Embryonic facial prominence (tissue), 1 donor: ENCODE measurements around the gene MRPL55.

Experiments
- DNase-seq: peaks from one replicate; pipeline ENCODE4 v3.0.0-alpha.2; 2016; ENCODE audit errors: extremely low spot score

Gene MRPL55

GRCh38 chr1:228101614-228101993 lies 7.5 kb downstream of the MRPL55 start:
- no peak for DNase-seq

DNA sequence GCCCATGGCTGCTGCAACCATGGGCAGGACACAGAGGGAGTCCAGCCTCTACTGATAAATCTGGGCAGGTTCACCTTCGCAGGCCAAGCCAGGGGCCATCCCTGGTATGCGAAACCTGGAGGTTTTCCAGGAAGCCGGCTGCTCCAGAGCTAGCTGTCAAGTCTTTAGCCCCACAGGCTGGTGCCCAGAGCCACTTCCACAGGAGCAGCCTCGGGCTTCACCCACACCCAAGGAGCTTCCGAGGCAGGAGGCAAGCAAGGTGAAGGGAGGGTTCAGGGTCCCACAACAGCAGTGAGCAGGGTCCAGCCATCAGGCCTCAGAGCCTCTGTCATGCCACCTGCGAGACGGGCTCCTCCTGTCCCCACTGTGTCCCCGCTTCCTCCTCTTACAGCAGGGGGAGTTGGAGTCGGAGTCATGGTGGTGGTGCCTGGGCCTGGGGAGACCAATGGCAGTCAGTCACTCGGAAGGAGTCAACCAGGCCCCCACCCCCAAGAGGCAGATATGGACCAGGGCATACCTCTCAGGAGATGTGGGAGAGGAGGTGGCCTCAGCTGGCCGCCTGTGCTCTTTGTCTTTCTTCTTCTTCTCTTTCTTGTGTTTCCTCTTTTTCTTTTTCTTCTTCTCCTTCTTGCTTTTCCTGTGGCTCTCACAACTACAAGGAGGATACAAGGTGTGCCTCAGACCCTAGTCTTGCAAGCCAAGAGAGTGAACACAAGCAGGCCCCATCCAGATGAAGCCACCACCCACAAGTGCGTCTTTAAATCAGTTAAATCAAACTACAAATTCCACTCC lies 8.1 kb downstream of the MRPL55 start:
- no peak for DNase-seq

DNA sequence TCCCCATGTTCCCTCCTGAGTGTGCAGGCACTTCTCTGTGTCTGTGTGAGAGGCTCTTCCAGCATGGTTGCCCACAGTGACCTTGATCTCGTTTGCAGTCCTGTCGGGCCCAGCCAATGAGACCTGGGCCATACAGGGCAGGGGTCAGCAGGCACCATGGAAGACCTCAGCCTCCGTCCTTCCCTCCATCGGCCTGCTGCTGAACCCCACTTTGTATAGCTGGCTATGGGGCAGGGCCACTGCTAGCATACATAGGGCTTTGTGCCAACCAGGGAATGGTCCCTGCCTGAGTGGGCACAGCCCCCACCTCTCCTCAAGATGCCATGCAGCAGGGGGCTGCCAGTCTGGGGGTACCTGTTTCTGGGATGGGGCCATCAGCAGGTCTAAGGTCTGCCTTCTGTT lies 9.8 kb downstream of the MRPL55 start:
- no peak for DNase-seq

GRCh38 chr1:228098323-228098931 lies 10.7 kb downstream of the MRPL55 start:
- DNase-seq, result no peak

DNA sequence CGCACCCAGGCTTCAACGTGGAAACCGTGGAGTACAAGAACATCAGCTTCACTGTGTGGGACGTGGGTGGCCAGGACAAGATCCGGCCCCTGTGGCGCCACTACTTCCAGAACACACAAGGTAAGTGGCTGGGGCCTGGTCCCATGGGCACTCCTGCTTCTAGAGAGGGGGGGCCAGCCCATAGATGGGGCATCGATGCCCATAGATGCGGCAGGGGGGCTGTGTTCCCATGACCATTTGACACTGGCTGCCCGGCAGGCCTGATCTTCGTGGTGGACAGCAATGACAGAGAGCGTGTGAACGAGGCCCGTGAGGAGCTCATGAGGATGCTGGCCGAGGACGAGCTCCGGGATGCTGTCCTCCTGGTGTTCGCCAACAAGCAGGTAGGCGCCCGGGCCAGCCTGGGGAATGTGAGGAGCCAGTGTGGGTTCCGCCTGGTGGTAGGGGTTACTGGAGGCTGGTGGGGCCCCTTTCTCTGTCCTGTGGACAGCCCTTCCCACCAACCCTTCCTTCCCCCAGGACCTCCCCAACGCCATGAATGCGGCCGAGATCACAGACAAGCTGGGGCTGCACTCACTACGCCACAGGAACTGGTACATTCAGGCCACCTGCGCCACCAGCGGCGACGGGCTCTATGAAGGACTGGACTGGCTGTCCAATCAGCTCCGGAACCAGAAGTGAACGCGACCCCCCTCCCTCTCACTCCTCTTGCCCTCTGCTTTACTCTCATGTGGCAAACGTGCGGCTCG lies 11.6 kb downstream of the MRPL55 start:
- no peak for DNase-seq

DNA sequence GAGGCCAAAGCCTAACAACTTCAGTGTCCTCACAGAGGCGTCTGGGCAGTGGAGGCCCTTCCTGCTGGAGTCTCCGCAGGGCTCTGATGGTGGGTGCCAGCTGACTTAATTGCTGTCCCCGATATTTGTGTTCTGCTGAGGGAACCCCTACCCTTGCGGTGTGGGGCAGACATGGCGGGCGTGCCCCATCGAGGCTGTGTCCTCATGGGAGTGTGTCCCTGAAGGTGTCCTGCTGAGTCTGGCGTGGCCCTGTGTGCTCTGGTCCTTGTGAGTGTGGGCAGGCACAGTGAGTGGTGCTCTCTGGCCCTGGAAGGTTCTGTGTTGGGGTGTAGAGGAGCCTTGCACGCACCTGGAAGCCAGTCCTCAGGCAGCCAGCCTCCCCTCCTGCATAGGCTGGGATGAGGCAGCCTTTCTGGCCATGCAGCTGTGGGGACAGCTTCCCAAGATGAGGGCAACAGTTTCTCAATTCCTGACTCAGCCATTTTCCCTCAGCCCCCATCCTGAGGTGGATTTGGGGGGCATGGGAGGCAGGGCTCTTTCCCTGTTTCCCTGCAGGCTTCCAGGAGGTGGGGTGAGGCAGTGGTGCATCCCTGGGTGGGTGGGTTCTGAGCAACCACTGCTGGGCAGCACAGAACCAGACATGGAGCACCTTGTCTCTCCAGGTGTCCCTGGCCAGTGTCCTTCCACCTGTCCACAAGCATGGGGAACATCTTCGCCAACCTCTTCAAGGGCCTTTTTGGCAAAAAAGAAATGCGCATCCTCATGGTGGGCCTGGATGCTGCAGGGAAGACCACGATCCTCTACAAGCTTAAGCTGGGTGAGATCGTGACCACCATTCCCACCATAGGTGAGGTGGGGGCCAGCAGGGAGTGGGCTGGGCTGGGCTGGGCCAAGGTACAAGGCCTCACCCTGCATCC lies 12.4 kb downstream of the MRPL55 start:
- no peak for DNase-seq

- no peak for DNase-seq
These were observed 13.2 kb downstream of the MRPL55 start for GRCh38 chr1:228095938-228096337.

GRCh38 chr1:228095161-228095560 lies 13.9 kb downstream of the MRPL55 start:
- no peak for DNase-seq

- DNase-seq, result no peak
These were observed 14.6 kb downstream of the MRPL55 start for GRCh38 chr1:228094432-228095016.

GRCh38 chr1:228093050-228093906 lies 15.8 kb downstream of the MRPL55 start:
- no peak for DNase-seq

DNA sequence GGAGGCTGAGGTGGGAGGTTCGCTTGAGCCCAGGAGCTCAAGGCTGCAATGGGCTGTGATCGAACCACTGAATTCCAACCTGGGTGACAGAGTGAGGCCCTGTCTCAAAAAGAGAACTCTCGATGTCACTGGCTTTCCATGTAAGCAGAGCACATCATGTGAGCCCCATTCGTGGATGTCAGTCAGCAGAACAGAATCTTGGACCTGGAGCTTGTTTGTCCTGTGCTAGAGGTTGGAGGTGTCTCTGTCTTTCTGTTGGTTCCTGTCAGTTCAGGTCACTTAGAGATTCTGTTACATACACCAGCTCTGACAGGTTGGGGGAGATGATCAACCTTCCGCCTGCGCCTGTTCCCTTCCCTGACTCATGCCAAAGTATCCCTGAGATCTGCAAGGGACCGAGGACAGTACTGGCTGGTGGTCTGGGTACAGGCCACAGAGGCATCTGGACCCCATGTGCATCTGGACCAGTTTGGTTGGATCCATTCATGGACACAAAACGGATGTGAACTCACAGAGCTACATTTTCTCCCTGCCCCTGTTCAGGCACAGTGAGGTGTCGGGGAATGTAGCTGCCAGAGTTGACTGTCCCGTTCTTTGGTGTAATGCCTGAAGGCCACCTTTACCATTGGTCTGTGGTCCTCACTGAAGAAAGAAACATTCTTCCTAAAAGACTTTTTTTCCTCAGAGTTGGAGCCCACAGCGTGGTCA lies 16.6 kb downstream of the MRPL55 start:
- no peak for DNase-seq

DNA sequence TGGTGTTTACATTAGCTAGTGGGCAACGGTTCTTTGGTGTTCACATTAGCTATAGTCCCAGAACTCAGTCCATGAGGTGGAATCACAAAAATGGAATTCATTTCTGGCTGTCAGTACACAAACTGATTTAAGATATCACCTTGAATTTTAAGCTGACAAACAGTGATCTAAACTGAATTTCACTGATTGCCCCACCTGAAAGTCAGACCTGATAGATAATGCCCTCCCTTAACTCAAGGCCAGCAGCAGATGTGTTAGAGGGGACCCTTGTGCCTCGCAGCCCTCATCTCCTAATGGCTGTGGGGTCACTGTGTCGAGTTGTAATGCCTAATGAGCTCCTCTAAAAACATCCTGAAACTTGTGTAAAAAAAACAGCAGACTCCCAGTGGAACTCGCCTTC lies 18.0 kb downstream of the MRPL55 start:
- DNase-seq, result no peak

DNA sequence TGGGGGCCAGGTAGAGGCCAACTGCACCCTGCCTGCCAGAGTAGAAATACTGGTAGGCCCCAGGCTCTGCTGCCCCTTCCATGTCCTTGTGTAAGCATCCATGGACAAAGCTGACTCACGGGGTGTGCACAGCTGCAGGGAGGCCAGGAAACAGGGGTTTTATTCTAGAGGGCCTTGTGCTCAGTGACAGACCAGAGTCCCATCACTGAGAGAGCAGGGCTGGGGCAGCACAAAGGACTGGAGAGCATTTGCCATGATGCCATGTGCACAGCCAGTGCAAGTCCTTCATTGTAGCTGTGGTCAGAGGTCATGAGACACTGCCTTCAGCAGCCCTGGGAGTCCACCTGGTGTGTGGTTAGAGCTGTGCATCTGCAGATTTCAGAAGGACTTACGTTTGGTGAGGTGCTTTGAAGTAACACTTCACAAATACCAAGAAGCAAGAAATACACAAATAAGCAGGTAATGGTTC lies 18.5 kb downstream of the MRPL55 start:
- DNase-seq, result no peak

DNA sequence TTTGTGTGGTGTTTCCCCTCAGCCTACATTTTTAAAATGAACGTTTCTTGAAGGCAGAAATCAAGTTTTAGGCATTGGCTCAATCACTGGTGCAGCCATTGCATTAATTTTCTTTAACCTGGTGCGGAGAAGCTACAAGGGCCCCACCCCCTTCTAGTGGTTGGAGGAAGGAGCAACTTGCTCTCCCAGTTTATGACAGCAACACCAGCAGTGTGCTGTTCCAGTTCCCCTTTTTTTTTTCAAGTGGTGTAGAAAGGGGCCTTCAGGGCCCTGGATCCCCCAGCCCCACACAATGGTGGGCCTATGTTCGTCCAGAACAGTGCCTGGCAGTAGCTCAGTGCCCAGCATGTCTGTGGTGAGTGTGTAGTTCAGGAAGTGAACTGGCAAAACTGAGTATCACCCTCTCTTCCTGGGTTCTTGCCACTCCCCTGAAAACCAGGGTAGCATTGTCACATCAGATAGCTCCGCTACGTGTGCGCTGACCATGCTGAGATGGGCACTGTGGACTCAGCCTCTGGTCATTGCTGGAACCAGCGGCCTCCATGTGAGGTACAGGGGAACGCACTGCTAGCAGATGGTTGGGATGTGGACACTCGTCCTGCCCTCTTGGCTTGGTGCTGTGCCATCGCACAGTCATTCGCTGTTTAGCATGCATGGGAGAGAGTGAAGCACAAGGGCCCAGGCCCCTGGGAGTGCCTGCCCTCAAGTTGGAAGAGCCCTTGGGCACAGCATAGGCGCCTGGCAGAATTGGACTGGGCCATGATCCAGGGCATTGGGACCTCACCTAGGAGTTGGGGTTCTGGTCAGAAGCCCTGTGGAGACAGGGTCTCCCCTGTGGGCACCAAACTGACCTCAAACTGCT lies 19.3 kb downstream of the MRPL55 start:
- no peak for DNase-seq

DNA sequence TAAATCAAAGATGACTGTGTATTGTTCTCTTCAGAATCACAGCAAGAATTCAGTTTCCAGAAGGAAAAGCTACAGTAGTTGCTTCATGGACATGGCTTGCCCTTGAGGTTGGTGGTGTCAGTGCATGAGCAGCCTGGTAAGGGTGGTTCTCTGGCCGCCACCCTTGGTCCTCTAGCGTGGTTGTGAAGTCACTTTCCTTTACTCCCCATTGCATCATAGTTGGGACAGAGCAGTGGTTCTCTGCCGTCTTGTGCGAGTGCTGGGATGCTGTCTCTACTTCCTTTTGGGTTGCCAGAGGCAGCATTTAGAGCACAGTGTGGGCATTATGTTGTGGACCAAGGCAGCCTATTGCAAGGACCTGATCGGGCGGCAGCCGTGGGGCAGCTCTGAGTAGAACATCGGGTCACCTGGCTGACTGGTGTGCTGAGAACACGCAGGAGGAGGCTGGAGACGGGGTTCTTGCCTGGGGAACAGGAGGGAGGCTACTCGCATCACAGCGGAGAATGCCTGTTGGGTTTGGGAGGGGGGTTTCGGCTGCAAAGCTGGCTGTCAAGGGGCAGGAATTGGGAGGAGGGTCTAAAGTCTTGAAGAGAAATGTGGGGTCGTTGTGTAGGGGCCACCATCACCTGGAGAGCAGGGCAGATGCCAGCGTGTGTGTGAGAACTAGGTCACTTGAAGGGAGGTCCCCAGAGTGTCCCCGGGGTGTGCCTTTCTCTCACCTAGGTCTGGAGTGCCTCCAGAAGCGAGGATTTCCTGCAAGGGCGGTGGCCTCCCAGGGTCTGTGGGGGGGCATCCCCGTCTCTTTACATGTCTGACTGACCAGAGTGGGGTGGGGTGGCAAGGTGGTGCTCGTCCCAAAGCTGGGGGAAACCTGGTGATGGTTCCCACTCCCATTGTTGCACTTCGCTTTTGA lies 20.3 kb downstream of the MRPL55 start:
- no peak for DNase-seq

DNA sequence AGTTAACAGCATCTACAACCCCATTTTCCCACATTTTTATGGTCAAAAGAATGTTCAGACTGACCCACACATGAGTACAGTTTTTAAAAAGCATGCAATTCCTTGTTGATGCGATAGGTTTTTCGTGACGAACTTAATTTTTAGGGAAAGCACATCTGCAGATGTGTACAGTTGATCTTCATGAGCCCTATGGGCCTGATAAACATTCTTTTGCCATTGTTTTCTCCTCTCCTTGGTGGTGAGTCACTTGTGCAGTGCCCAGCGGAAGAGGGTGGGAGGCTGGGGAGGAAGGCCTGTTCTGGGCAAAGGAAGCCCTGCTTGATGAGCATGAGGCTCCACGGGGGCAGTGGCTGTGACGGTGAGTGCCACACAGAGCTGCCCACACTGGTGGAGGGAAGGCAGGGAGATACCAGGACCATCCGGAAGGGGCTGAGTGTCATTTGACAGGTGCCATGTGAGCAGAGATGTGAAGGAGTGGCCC lies 21.3 kb downstream of the MRPL55 start:
- no peak for DNase-seq

GRCh38 chr1:228085287-228085951 lies 23.7 kb downstream of the MRPL55 start:
- DNase-seq, result no peak
